Endometrium (tissue), 2 donors: Measurements from ENCODE around the gene PROCA1.
"Not testable (repeated sequence)": the region's sequence is repeated elsewhere in the genome, so short reads cannot be mapped to it uniquely, and the experiment has no call there.

Source experiments
- FAIRE-seq: peaks from 2 replicates; lab custom pipeline; 2012; peaks lifted over from hg19 to GRCh38; lab: Jason Lieb, UNC
- donor health status: control.
- donor health status: control.

The PROCA1 gene

DNA sequence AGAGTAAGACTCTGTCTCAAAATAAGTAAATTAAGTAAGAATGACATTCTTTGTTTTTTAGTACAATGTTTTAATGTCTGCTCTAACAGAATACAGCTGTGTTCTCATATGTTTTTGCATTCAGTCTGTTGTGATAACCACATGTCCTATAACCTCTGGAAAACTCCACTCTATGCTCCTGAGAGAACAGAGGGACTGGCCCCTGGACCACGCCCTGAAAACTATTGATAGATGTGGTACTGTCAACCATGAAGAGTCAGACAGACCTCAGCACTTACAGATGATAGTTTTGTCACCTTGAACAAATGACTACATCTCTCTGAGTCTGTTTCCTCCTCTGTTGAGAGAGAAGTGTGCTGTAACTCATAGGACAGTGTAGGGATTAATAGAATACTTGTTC lies 41.8 kb downstream of the PROCA1 start:
- FAIRE-seq, result no peak

DNA sequence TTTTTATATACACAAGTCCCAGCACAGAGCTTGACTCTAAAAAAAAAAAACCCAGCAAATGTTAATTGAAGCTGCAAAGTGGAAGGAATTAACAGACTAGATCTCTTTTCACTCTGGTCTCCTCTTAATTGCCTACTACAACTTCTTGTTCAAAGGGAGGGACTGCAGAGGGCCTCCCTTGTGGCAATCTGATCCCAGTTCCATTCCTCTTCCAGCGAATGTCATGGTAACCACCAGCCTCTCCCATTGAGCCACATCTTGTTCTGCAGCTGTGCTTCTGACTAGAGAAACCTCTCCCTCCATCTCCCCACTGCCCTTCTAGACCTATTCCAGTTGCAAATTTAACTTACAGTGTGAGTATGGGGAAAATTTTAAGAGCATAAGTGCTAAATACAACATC lies 43.8 kb downstream of the PROCA1 start:
- no peak for FAIRE-seq

DNA sequence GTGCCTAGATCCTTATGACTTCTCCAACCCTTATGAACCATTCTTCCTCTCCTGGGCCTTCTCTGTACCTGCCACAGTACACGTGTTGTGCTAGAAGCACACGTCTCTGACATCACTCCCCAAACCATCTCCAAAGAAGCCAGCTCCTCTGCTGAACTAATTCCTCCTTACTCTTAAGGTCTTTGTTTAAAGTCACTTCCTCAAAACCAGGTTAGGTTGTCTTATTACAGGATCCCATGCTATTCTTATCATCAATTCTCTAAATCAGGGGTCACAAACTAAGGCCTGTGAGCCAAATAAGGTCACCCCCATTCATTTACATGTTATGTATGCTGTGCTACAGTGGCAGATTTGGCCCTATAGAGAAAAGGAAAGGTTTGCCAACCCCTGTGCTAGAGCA lies 45.7 kb downstream of the PROCA1 start:
- FAIRE-seq, result no peak

DNA sequence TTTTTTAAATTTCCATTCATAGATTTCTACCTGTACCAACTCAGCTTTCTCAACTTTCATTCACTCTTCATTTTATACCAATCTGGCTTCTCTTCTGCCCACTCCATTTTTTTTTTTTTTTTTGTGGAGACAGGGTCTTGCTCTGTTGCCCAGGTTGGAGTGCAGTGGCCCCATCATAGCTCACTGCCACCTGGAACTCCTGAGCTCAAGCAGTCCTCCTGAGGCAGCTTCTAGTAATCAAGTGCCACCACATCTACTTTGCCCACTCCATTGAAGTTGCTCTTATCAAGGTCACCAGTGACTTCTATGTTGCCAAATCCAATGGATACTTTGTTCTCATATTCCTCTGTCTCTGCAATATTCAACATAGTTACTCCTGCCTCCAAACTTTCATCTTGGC lies 48.0 kb downstream of the PROCA1 start:
- no peak for FAIRE-seq

DNA sequence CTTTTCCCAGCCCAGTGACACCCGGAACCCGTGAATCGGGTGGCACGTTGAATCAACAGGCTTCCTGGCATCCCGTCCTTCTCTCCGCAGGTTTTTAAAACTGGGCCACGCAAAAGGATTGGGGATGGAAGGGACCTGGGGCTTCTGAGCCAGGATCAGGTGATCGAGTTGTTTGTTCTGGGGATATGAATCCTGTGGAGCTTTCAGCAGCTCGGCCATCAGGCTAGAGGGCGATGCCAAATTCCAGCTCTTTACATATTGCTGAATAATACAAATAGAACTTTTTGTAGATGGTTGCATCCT lies 49.2 kb downstream of the PROCA1 start:
- no peak for FAIRE-seq

DNA sequence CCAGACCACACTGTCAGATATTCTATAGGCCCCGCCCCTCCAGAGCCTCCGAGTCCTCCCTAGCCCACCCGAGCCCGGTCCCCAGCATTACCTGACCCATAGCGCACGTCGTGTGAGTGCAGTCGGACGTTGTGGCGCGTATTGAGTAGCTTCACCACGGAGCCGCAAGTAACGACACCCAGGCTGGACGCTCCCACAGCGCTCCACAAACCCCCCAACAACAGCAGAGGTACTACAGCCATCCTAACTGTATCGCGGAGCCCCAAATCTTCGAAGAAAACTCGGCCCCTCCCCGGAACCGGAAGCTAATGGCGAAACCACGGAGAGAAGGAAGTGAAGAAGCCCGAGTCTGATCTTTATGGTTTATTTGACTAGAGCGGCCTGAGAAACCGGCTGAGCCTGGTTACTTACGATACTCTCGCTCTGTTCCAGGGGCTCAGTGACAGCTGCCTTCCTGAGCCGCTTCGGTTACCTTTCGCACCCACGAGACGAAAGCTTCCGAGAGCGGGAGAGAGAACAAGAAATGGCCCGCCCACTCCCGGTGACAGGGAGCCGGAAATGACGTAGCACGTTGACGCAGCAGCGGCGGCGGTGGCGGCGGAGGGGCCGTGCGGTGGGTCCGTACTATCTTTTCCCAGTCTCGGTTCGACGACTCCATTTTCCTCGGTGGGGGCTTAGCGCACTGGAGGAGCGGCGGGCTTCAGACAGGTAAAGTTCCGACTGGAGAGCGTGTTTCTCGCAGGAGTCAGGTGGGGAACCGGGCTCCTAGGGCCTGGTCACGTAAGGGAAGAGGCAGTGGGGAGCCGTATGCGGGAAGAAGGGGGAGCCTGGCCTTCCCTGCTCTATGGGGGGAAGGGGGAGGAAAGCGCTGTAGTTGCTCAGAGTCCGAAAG lies 49.8 kb downstream of the PROCA1 start, which contains the start of the genes SDF2 and SUPT6H:
Gene SDF2 (minus strand): TSS at position 272 of the 892 bp plus-strand sequence. CDS start 30 bp downstream, at position 242.
Gene SUPT6H (plus strand): TSS at position 571 of the 892 bp plus-strand sequence. CDS start 11,197 bp downstream, outside the sequence.
- FAIRE-seq, result no peak

DNA sequence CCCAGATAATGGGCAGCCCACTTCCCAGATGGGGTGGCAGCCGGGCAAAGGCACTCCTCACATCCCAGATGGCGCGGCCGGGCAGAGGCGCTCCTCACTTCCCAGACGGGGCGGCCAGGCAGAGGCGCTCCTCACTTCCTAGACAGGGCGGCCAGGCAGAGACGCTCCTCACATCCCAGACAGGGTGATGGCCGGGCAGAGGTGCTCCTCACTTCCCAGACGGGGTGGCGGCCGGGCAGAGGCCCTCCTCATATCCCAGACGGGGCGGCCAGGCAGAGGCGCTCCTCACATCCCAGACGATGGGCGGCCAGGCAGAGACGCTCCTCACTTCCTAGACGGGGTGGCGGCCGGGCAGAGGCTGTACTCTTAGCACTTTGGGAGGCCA lies 52.2 kb downstream of the PROCA1 start:
- not testable (repeated sequence) for FAIRE-seq

DNA sequence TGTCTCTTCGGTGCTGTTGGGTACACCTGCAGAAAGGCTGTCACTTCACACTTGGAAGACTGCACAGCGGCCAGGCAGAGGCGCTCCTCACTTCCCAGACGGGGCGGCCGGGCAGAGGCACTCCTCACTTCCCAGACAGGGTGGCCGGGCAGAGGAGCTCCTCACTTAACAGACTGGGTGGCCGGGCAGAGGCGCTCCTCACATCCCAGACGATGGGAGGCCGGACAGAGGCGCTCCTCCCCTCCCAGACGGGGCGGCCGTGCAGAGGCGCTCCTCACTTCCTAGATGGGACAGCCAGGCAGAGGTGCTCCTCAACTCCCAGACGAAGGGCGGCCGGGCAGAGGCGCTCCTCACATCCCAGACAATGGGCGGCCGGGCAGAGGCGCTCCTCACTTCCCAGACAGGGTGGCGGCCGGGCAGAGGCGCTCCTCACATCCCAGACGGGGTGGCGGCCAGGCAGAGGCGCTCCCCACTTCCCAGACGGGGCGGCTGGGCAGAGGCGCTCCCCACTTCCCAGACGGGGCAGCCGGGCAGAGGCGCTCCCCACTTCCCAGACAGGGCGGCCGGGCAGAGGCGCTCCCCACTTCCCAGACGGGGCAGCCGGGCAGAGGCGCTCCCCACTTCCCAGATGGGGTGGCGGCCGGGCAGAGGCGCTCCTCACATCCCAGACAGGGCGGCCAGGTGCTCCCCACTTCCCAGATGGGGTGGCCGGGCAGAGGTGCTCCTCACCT lies 52.8 kb downstream of the PROCA1 start:
- FAIRE-seq, result not testable (repeated sequence)

DNA sequence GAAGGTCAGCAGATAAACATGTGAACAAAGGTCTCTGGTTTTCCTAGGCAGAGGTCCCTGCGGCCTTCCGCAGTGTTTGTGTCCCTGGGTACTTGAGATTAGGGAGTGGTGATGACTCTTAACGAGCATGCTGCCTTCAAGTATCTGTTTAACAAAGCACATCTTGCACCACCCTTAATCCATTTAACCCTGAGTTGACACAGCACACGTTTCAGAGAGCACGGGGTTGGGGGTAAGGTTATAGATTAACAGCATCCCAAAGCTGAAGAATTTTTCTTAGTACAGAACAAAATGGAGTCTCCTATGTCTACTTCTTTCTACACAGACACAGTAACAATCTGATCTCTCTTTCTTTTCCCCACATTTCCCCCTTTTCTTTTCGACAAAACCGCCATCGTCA lies 53.3 kb downstream of the PROCA1 start:
- not testable (repeated sequence) for FAIRE-seq

DNA sequence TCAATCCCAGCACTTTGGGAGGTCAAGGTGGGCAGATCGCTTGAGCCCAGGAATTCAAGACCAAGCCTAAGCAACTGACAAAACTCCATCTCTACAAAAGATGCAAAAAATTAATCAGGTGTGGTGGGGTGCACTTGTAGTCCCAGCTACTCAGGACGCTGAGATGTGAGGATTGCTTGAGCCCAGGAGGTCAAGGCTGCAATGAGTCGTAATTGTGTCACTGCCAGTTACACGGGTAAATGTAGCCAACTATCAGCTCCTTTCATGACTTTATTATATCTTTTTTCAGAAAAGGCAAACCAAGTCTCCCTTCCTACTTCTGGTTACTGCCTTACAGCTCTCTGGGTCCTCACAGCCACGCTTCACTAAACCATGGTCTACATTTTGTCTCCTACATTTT lies 53.9 kb downstream of the PROCA1 start:
- FAIRE-seq, result no peak

DNA sequence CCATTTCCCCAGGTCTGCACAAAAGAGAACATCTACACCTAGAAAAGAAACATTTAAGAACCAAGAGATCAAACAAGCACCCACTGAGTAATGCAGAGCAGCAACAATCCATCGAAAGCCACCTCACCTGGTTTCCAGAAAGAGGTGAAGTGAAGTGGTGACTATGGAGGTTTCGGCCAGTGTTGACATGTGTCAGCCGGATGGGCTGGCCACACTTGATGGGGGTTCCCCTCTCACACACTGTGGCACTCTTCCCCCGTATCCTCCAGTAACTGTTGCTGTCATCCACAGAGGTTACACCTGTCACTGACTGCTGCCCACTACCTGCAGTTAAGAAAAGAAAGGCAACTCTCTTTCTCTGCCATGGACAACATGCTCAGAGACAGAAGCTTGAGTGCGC lies 56.5 kb downstream of the PROCA1 start:
- no peak for FAIRE-seq
